Choroid plexus epithelial cell (primary cell): ENCODE measurements around the gene LRPAP1.
A peak's percentile ranks its signal among the peaks of the same experiment; 100 is the strongest.

Source experiments
- DNase-seq: peaks from one replicate; pipeline ENCODE4 v3.0.0-alpha.2; 2010; ENCODE audit warnings: low read depth
- H3K4me3 ChIP-seq: 2 replicates; pipeline ENCODE4 v1.5.1; 2011; ENCODE audit warnings: low read depth, mild to moderate bottlenecking, control low read depth, low read length, moderate library complexity
- CTCF ChIP-seq: conservative IDR thresholded peaks from 2 replicates; pipeline ENCODE4 v1.5.1; 2011; ENCODE audit warnings: low read depth, mild to moderate bottlenecking, control low read depth, inconsistent platforms, low read length, moderate library complexity

LRPAP1 gene

GRCh38 chr4:3527101-3527913 lies 4.9 kb downstream of the LRPAP1 start:
- no peak for DNase-seq
- no peak overlapping the region for H3K4me3 ChIP-seq
- no peak for TF ChIP-seq CTCF

- H3K4me3 ChIP-seq = no peak overlapping the region
- TF ChIP-seq CTCF = no peak
- DNase-seq = no peak
Observed at GRCh38 chr4:3526456-3526855, 5.8 kb downstream of the LRPAP1 start.

- H3K4me3 ChIP-seq = no peak overlapping the region
- TF ChIP-seq CTCF = no peak
- DNase-seq = no peak
Observed at GRCh38 chr4:3525532-3526430, 6.4 kb downstream of the LRPAP1 start.

- DNase-seq = peak; percentile 5
- TF ChIP-seq CTCF = no peak
Observed at GRCh38 chr4:3524920-3525319, 7.3 kb downstream of the LRPAP1 start.

GRCh38 chr4:3524349-3524748 lies 7.9 kb downstream of the LRPAP1 start:
- no peak for TF ChIP-seq CTCF
- H3K4me3 ChIP-seq = no peak overlapping the region
- no peak for DNase-seq

More at GRCh38 chr4:3524920-3525319, 7.3 kb downstream of the LRPAP1 start:
- no peak overlapping the region for H3K4me3 ChIP-seq

- TF ChIP-seq CTCF = no peak
- H3K4me3 ChIP-seq = no peak overlapping the region
- no peak for DNase-seq
Observed at GRCh38 chr4:3523628-3524221, 8.5 kb downstream of the LRPAP1 start.
